ENCODE measurements around the gene S100A7A. TPM values are rescaled to one million over a fixed set of nuclear protein-coding genes. Genes with fewer than 3 reads are reported as not detected.

S100A7A gene
- total and polyA plus RNA-seq, 2 of the 8 experiments (the other 6 are each of a cell fraction or from before 2014, with no cell fraction given): not detected

DNA sequence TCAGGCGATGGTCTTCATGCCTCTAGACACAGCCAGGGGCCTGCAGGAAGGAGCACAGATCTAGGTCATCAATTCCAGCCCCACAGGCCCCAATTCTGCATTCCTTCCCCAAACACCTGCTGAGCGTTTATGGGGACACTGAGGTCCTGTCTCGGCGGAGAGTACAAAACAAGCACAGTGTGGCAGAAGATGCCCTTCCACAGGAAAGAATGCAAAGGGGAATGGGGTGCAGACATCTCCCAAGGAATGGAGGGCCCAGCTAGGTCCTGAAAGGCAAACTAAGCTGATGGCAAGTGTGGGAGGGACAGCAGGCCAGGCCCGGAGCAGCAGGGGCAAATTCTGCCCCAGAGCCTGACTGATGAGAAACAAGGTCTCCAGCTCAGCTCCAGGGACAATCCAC is 21.9 kb upstream of the S100A7A start (continued):
- TF ChIP-seq GTF2F1 (IDR thresholded peaks at IDR 0.05; ENCODE audit: borderline replicate concordance, low read depth, low read length) (no peak), EGR1 (IDR thresholded peaks at IDR 0.05; ENCODE audit: borderline replicate concordance, low read depth, low read length) (no peak), MAFK (IDR thresholded peaks at IDR 0.05; ENCODE audit: low read depth, low read length) (no peak)
